IPS DF 6.9 (cell line): ENCODE results near the gene GRPEL2.
"Not testable (repeated sequence)": the region's sequence is repeated elsewhere in the genome, so short reads cannot be mapped to it uniquely, and the experiment has no call there.

ENCODE experiments used
- DNase-seq: peaks from one replicate; pipeline ENCODE4 v3.0.0-alpha.2; 2013; ENCODE audit warnings: low read depth, low spot score
- H3K27ac ChIP-seq: one replicate; pipeline ENCODE4 v1.5.1; 2013; ENCODE audit warnings: low read length, control low read depth
- H3K27me3 ChIP-seq: 2 replicates; pipeline ENCODE4 v1.6.1; 2013; ENCODE audit warnings: mild to moderate bottlenecking, low read length; ENCODE audit not compliant: control insufficient read depth, insufficient read depth
- H3K36me3 ChIP-seq: 2 replicates; pipeline ENCODE4 v1.6.1; 2013; ENCODE audit warnings: low read length; ENCODE audit not compliant: control insufficient read depth, insufficient read depth
- H3K4me1 ChIP-seq: 2 replicates; pipeline ENCODE4 v1.6.1; 2013; ENCODE audit warnings: low read length; ENCODE audit not compliant: control insufficient read depth, insufficient read depth
- H3K4me3 ChIP-seq: 2 replicates; pipeline ENCODE4 v1.5.1; 2013; ENCODE audit warnings: mild to moderate bottlenecking, low read length
- H3K9me3 ChIP-seq: 2 replicates; pipeline ENCODE4 v1.6.1; 2013; ENCODE audit warnings: low read length, inconsistent platforms; ENCODE audit not compliant: control insufficient read depth, insufficient read depth
- WGBS: extraction: QIAGEN DNeasy Blood & Tissue Kit; methylation state at CpG from one replicate; pipeline ENCODE4 v1.1.7; 2013; ENCODE audit warnings: mixed read lengths, missing lambda C conversion rate; ENCODE audit not compliant: insufficient read length, insufficient coverage; 5-methylcytosine and 5-hydroxymethylcytosine counted together

GRPEL2 gene

DNA sequence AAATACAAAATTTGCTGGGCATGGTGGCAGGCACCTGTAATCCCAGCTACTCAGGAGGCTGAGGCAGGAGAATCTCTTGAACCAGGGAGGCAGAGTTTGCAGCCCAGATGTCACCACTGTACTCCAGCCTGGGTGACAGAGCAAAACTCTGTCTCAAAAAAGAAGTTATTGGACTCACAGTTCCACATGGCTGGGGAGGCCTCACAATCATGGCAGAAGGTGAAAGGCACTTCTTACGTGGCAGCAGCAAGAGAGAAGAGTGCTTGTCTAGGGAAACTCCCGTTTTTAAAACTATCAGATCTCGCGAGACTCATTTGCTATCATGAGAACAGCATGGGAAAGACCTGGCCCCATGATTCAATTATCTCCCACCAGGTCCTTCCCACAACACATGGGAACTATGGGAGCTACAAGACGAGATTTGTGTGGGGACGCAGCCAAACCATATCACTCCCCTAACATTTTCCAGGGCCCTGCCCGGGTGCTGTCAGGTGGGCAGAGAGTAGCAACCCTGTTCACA is 53.5 kb downstream of the GRPEL2 start:
- no CpG with 5 or more reads among the region's 7 CpGs for WGBS
- not testable (repeated sequence) for H3K27ac ChIP-seq, DNase-seq, H3K36me3 ChIP-seq, H3K27me3 ChIP-seq, H3K9me3 ChIP-seq, H3K4me1 ChIP-seq, H3K4me3 ChIP-seq

DNA sequence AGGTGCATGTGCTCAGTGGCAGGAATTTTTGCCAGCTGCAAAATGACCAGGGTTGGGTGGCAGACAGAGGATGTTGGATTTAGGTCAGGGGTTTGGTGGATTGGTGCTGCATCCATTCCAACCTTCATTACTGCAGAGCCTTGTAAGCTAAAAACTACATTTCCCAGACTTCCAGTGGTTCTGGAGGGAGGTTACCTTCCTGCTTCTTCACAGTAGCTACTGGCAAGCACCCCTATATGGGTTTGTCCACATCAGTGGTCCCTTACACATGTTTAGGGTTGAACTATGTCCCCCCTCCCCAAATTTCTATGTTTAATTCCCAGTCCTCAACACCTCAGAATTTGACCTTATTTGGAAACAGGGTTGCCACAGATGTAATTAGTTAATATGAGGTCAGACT is 54.5 kb downstream of the GRPEL2 start:
- DNase-seq = no peak

DNA sequence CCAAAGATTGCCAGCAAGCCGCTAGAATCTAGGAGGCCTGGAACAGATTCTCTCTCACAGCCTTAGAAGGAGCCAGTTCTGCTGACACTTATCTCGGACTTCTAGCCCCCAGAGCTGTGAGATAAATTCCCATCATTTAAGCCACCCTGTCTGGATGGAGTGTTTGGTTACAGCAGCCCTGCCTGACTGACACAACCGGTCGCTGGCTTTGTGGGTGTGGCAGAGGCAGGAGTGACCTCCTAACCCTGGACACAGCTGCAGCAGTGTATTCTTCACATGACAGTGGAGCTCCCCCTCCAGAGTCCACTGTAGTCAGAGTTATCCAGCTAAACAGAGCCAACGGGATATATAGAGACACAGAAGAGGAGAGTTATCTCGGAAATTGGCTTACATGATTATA is 55.0 kb downstream of the GRPEL2 start:
- Histone ChIP-seq H3K27me3 (no peaks in the 10 kb centered on the region), H3K4me3 (no peak overlapping the region), H3K4me1 (no peaks in the 10 kb centered on the region), H3K9me3 (no peaks in the 10 kb centered on the region), H3K27ac (no peak overlapping the region), H3K36me3 (no peaks in the 10 kb centered on the region)
- WGBS = no CpG with 5 or more reads among the region's 6 CpGs
- no peak for DNase-seq

More for the DNA sequence above, 54.5 kb downstream of the GRPEL2 start:
- H3K36me3 ChIP-seq = no peaks in the 10 kb centered on the region
- H3K9me3 ChIP-seq = no peaks in the 10 kb centered on the region
- no peaks in the 10 kb centered on the region for H3K27me3 ChIP-seq
- H3K4me1 ChIP-seq = no peaks in the 10 kb centered on the region
- no peak overlapping the region for H3K4me3 ChIP-seq
- no peak overlapping the region for H3K27ac ChIP-seq

- no peaks in the 10 kb centered on the region for H3K27me3 ChIP-seq
- DNase-seq = no peak
- H3K9me3 ChIP-seq = no peaks in the 10 kb centered on the region
- WGBS = no CpG with 5 or more reads among the region's 2 CpGs
- no peaks in the 10 kb centered on the region for H3K4me1 ChIP-seq
- H3K4me3 ChIP-seq = no peak overlapping the region
- no peaks in the 10 kb centered on the region for H3K36me3 ChIP-seq
- H3K27ac ChIP-seq = no peak overlapping the region
Observed at GRCh38 chr5:149401051-149401450, 55.8 kb downstream of the GRPEL2 start.

DNA sequence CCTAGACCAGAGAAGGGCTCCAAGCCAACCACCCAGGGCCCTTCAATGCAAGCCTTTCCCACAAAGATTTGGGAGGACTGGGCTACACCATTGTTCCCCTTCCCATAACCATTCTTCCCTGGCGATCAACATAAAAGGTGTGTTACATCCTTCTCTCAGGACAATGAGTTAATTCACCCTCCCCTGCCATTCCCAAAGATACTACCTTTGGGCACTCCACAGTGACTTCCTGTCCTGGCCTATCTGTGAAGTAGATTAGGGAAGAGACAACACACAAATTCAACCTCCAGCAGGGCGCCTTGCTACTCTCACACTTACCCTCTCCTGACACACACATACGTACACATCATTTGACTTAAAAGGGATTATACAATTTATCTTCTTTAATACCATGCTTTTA is 57.0 kb downstream of the GRPEL2 start:
- H3K27me3 ChIP-seq = no peaks in the 10 kb centered on the region
- no peaks in the 10 kb centered on the region for H3K9me3 ChIP-seq
- H3K27ac ChIP-seq = no peak overlapping the region
- DNase-seq = no peak
- no CpG with 5 or more reads among the region's 3 CpGs for WGBS
- no peaks in the 10 kb centered on the region for H3K36me3 ChIP-seq
- H3K4me3 ChIP-seq = no peak overlapping the region
- no peaks in the 10 kb centered on the region for H3K4me1 ChIP-seq
